ENCODE data around the gene SETDB1. TPM values are rescaled to one million over a fixed set of nuclear protein-coding genes. Genes with fewer than 3 reads are reported as not detected.
A peak's percentile ranks its signal among the peaks of the same experiment; 100 is the strongest.

SETDB1 gene
- total and polyA plus RNA-seq, 2 of the 13 experiments (the other 11 are each of a cell fraction or from before 2014, with no cell fraction given), result 33.1 to 34.6 TPM

GRCh38 chr1:150926097-150926741, at the start of gene SETDB1 (continued):
- peak; percentile 59 for TF ChIP-seq ZBTB40 (IDR thresholded peaks at IDR 0.05)
- TF ChIP-seq ZBTB40 (CRISPR knock-in tag; IDR thresholded peaks at IDR 0.05), result peak; percentile 59; the same call in 1 of the 2 replicates
- TF ChIP-seq HCFC1 (IDR thresholded peaks at IDR 0.05; ENCODE audit: low read depth, low read length), result peak; percentile 66
- TF ChIP-seq PHB2 (IDR thresholded peaks at IDR 0.05; ENCODE audit: partially characterized antibody), result no peak
- TF ChIP-seq ZBTB21 (CRISPR knock-in tag; IDR thresholded peaks at IDR 0.05), result peak; percentile 37; the same call in 1 of the 2 replicates
- no peak for TF ChIP-seq HHEX (CRISPR knock-in tag; IDR thresholded peaks at IDR 0.05)
- TF ChIP-seq, protein P1, sequence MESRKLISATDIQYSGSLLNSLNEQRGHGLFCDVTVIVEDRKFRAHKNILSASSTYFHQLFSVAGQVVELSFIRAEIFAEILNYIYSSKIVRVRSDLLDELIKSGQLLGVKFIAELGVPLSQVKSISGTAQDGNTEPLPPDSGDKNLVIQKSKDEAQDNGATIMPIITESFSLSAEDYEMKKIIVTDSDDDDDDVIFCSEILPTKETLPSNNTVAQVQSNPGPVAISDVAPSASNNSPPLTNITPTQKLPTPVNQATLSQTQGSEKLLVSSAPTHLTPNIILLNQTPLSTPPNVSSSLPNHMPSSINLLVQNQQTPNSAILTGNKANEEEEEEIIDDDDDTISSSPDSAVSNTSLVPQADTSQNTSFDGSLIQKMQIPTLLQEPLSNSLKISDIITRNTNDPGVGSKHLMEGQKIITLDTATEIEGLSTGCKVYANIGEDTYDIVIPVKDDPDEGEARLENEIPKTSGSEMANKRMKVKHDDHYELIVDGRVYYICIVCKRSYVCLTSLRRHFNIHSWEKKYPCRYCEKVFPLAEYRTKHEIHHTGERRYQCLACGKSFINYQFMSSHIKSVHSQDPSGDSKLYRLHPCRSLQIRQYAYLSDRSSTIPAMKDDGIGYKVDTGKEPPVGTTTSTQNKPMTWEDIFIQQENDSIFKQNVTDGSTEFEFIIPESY (CRISPR knock-in tag; IDR thresholded peaks at IDR 0.05), result peak; percentile 24; the same call in 1 of the 2 replicates
- TF ChIP-seq ZSCAN12 (CRISPR knock-in tag; IDR thresholded peaks at IDR 0.05), result no peak
- TF ChIP-seq, protein P2, sequence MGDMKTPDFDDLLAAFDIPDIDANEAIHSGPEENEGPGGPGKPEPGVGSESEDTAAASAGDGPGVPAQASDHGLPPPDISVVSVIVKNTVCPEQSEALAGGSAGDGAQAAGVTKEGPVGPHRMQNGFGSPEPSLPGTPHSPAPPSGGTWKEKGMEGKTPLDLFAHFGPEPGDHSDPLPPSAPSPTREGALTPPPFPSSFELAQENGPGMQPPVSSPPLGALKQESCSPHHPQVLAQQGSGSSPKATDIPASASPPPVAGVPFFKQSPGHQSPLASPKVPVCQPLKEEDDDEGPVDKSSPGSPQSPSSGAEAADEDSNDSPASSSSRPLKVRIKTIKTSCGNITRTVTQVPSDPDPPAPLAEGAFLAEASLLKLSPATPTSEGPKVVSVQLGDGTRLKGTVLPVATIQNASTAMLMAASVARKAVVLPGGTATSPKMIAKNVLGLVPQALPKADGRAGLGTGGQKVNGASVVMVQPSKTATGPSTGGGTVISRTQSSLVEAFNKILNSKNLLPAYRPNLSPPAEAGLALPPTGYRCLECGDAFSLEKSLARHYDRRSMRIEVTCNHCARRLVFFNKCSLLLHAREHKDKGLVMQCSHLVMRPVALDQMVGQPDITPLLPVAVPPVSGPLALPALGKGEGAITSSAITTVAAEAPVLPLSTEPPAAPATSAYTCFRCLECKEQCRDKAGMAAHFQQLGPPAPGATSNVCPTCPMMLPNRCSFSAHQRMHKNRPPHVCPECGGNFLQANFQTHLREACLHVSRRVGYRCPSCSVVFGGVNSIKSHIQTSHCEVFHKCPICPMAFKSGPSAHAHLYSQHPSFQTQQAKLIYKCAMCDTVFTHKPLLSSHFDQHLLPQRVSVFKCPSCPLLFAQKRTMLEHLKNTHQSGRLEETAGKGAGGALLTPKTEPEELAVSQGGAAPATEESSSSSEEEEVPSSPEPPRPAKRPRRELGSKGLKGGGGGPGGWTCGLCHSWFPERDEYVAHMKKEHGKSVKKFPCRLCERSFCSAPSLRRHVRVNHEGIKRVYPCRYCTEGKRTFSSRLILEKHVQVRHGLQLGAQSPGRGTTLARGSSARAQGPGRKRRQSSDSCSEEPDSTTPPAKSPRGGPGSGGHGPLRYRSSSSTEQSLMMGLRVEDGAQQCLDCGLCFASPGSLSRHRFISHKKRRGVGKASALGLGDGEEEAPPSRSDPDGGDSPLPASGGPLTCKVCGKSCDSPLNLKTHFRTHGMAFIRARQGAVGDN (CRISPR knock-in tag; IDR thresholded peaks at IDR 0.05), result peak; percentile 83
- TF ChIP-seq ZC3H4 (CRISPR knock-in tag; IDR thresholded peaks at IDR 0.05; ENCODE audit: borderline replicate concordance), result no peak; the same call in 1 of the 2 replicates
- TF ChIP-seq, protein P3, sequence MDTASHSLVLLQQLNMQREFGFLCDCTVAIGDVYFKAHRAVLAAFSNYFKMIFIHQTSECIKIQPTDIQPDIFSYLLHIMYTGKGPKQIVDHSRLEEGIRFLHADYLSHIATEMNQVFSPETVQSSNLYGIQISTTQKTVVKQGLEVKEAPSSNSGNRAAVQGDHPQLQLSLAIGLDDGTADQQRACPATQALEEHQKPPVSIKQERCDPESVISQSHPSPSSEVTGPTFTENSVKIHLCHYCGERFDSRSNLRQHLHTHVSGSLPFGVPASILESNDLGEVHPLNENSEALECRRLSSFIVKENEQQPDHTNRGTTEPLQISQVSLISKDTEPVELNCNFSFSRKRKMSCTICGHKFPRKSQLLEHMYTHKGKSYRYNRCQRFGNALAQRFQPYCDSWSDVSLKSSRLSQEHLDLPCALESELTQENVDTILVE (CRISPR knock-in tag; IDR thresholded peaks at IDR 0.05), result peak; percentile 97
- TF ChIP-seq MEIS1 (CRISPR knock-in tag; IDR thresholded peaks at IDR 0.05; ENCODE audit: borderline replicate concordance), result no peak
- TF ChIP-seq NFIB (CRISPR knock-in tag; IDR thresholded peaks at IDR 0.05; ENCODE audit: borderline replicate concordance), result no peak
